H1 (cell line): ENCODE data around the gene PITPNC1. TPM values are rescaled to one million over a fixed set of nuclear protein-coding genes. Genes with fewer than 3 reads are reported as not detected.

Experiments
- CTCF ChIA-PET: fragments of 300-600 bp; sonication (Branson Sonifier 250); formaldehyde crosslinking; loops from one replicate; lab custom pipeline; 2021; ENCODE audit not compliant: partially characterized antibody; lab: Charles Lee
- POLR2A ChIA-PET: fragments of 300-600 bp; sonication (Branson Sonifier 250); formaldehyde crosslinking; loops from one replicate; lab custom pipeline; 2021; ENCODE audit warnings: inconsistent platforms; ENCODE audit not compliant: partially characterized antibody; lab: Charles Lee
- DNase-seq, 2 experiments: peaks; one replicate each; pipeline versions ENCODE4 v3.0.0 to v3.0.0-alpha.2; 2010 to 2022; ENCODE audit warnings: low spot score in 2 of 2, low read depth in 1 of 2, mixed read lengths in 1 of 2
- FAIRE-seq: peaks from 2 replicates; lab custom pipeline; 2011; peaks lifted over from hg19 to GRCh38; lab: Jason Lieb, UNC
- H2AFZ ChIP-seq: 2 replicates; pipeline ENCODE4 v1.8.1; 2012; ENCODE audit warnings: low read length, inconsistent platforms
- H2AK5ac ChIP-seq: 2 replicates; pipeline ENCODE4 v1.6.1; 2013; ENCODE audit warnings: low read depth, low read length
- H2BK120ac ChIP-seq: replicated peaks from 2 replicates; pipeline ENCODE3; 2013; ENCODE audit warnings: low read depth, low read length, inconsistent platforms
- H2BK12ac ChIP-seq: 2 replicates; pipeline ENCODE4 v1.6.1; 2013; ENCODE audit warnings: low read depth, low read length
- H2BK15ac ChIP-seq: 2 replicates; pipeline ENCODE4 v1.6.1; 2013; ENCODE audit warnings: low read length
- H2BK20ac ChIP-seq: 2 replicates; pipeline ENCODE4 v1.6.1; 2013; ENCODE audit warnings: low read length
- H2BK5ac ChIP-seq: 2 replicates; pipeline ENCODE4 v1.6.1; 2013; ENCODE audit warnings: low read depth, low read length
- H3K14ac ChIP-seq: 2 replicates; pipeline ENCODE4 v1.6.1; 2013; ENCODE audit warnings: inconsistent platforms; ENCODE audit not compliant: insufficient read length
- H3K18ac ChIP-seq: 2 replicates; pipeline ENCODE4 v1.6.1; 2013; ENCODE audit warnings: low read length; ENCODE audit errors: extremely low read depth
- H3K23ac ChIP-seq: 2 replicates; pipeline ENCODE4 v1.6.1; 2013; ENCODE audit warnings: inconsistent platforms; ENCODE audit not compliant: insufficient read length
- H3K23me2 ChIP-seq: 2 replicates; pipeline ENCODE4 v1.6.1; 2013; ENCODE audit warnings: low read depth, low read length
- H3K27ac ChIP-seq: 2 replicates; pipeline ENCODE4 v1.6.1; 2011; ENCODE audit warnings: low read depth, low read length, inconsistent platforms
- H3K27me3 ChIP-seq, 4 experiments: replicated peaks in 1 of 4; 1 replicate in 1 of 4; 2 replicates in 3 of 4; pipeline versions ENCODE4 v1.6.1 to v1.8.1; 2011 to 2013; ENCODE audit warnings: low read length in 3 of 4, mild to moderate bottlenecking in 3 of 4, inconsistent platforms in 2 of 4, mixed read lengths in 2 of 4, moderate library complexity in 1 of 4; ENCODE audit not compliant: control insufficient read depth in 3 of 4, insufficient read depth in 3 of 4; ENCODE audit errors: extremely low read depth in 1 of 4
- H3K36me3 ChIP-seq, 4 experiments: 2 replicates each; pipeline versions ENCODE4 v1.6.1 to v1.8.1; 2011 to 2013; ENCODE audit warnings: mild to moderate bottlenecking in 4 of 4, low read length in 3 of 4, moderate library complexity in 2 of 4, control low read depth in 1 of 4, inconsistent platforms in 1 of 4; ENCODE audit not compliant: insufficient read depth in 4 of 4, control insufficient read depth in 2 of 4
- H3K4ac ChIP-seq: replicated peaks from 2 replicates; pipeline ENCODE3; 2013; ENCODE audit warnings: low read length, low read depth, mixed read lengths, inconsistent platforms; ENCODE audit not compliant: insufficient read length
- H3K4me1 ChIP-seq, 4 experiments: replicated peaks in 1 of 4; 1 replicate in 1 of 4; 2 replicates in 3 of 4; pipeline versions ENCODE4 v1.6.1 to v1.8.1; 2011 to 2013; ENCODE audit warnings: low read length in 3 of 4, inconsistent platforms in 2 of 4, mixed read lengths in 1 of 4; ENCODE audit not compliant: insufficient read depth in 4 of 4, control insufficient read depth in 3 of 4
- H3K4me2 ChIP-seq, 2 experiments: 2 replicates each; pipeline versions ENCODE4 v1.6.1 to v1.8.1; 2011 to 2013; ENCODE audit warnings: low read depth in 2 of 2, low read length in 2 of 2, control low read depth in 1 of 2, inconsistent platforms in 1 of 2, mild to moderate bottlenecking in 1 of 2; ENCODE audit not compliant: insufficient read depth in 1 of 2
- H3K4me3 ChIP-seq, 4 experiments: fragments of 200-600, 300-600 bp in 1 of 4; sonication (generic), shearing (Covaris generic), sonication (Bioruptor Twin) in 1 of 4; 2 replicates each; pipeline versions ENCODE4 v1.5.1 to v1.8.1; 2011 to 2016; ENCODE audit warnings: low read length in 4 of 4, low read depth in 3 of 4, control low read depth in 2 of 4, inconsistent platforms in 2 of 4, mild to moderate bottlenecking in 2 of 4, mixed read lengths in 1 of 4, moderate library complexity in 1 of 4; ENCODE audit not compliant: insufficient read depth in 2 of 4; ENCODE audit errors: extremely low read depth in 1 of 4
- H3K56ac ChIP-seq: replicated peaks from 2 replicates; pipeline ENCODE3; 2013; ENCODE audit warnings: low read depth, mild to moderate bottlenecking, mixed read lengths, low read length, inconsistent platforms; ENCODE audit not compliant: insufficient read length
- H3K79me1 ChIP-seq: 2 replicates; pipeline ENCODE4 v1.6.1; 2013; ENCODE audit warnings: low read depth, low read length, control low read depth
- H3K79me2 ChIP-seq, 2 experiments: 2 replicates each; pipeline versions ENCODE4 v1.6.1 to v1.8.1; 2012 to 2013; ENCODE audit warnings: low read length in 2 of 2, mild to moderate bottlenecking in 2 of 2, inconsistent platforms in 1 of 2; ENCODE audit not compliant: insufficient read depth in 2 of 2, control insufficient read depth in 1 of 2
- H3K9ac ChIP-seq, 4 experiments: replicated peaks in 1 of 4; 1 replicate in 1 of 4; 2 replicates in 3 of 4; pipeline versions ENCODE4 v1.6.1 to v1.8.1; 2011 to 2013; ENCODE audit warnings: low read depth in 3 of 4, low read length in 3 of 4, control low read depth in 2 of 4, mild to moderate bottlenecking in 2 of 4, moderate library complexity in 2 of 4, inconsistent platforms in 1 of 4; ENCODE audit errors: extremely low read depth in 1 of 4
- H3K9me3 ChIP-seq, 2 experiments: 2 replicates each; pipeline versions ENCODE4 v1.6.1 to v1.8.1; 2012 to 2013; ENCODE audit warnings: mild to moderate bottlenecking in 2 of 2, moderate library complexity in 2 of 2, control low read depth in 1 of 2, inconsistent platforms in 1 of 2, low read depth in 1 of 2, low read length in 1 of 2, mixed read lengths in 1 of 2; ENCODE audit not compliant: insufficient read depth in 2 of 2
- H4K20me1 ChIP-seq, 2 experiments: replicated peaks in 1 of 2; 2 replicates each; pipeline versions ENCODE3 to v1.8.1; 2011 to 2013; ENCODE audit warnings: inconsistent platforms in 2 of 2, low read length in 2 of 2, mild to moderate bottlenecking in 1 of 2; ENCODE audit not compliant: insufficient read depth in 2 of 2, control insufficient read depth in 1 of 2
- H4K5ac ChIP-seq: 2 replicates; pipeline ENCODE4 v1.6.1; 2013; ENCODE audit warnings: low read length, low read depth, mixed read lengths, inconsistent platforms; ENCODE audit not compliant: insufficient read length
- H4K8ac ChIP-seq: 2 replicates; pipeline ENCODE4 v1.8.0; 2013; ENCODE audit warnings: mild to moderate bottlenecking, moderate library complexity, low read length, inconsistent platforms; ENCODE audit not compliant: insufficient read depth; ENCODE audit errors: extremely low read depth
- H4K91ac ChIP-seq: replicated peaks from 2 replicates; pipeline ENCODE3; 2013; ENCODE audit warnings: low read length, mixed read lengths, inconsistent platforms; ENCODE audit not compliant: insufficient read length
- CTCF ChIP-seq, 3 experiments: IDR thresholded peaks; 1 replicate in 2 of 3; 2 replicates in 1 of 3; pipeline versions ENCODE4 v1.5.1 to v1.6.1; 2011; ENCODE audit warnings: low read length in 3 of 3, mild to moderate bottlenecking in 3 of 3, inconsistent platforms in 2 of 3, low read depth in 1 of 3, moderate library complexity in 1 of 3; ENCODE audit not compliant: insufficient read depth in 1 of 3; ENCODE audit errors: control extremely low read depth in 1 of 3
- GTF2F1 ChIP-seq: IDR thresholded peaks from 2 replicates; pipeline ENCODE4 v1.6.1; 2012; ENCODE audit warnings: low read depth, low read length, improper control_type of control experiment, borderline replicate concordance
- KDM1A ChIP-seq: fragments of 200-600, 300-600 bp; sonication (generic); IDR thresholded peaks from 2 replicates; pipeline ENCODE4 v1.7.1; 2016; ENCODE audit warnings: mild to moderate bottlenecking, low read length, borderline replicate concordance
- NANOG ChIP-seq: IDR thresholded peaks from 2 replicates; pipeline ENCODE4 v1.6.1; 2011; ENCODE audit warnings: low read length, low read depth, mild to moderate bottlenecking, inconsistent platforms; ENCODE audit not compliant: insufficient read depth, poor library complexity, severe bottlenecking
- NRF1 ChIP-seq: IDR thresholded peaks from 2 replicates; pipeline ENCODE4 v1.6.1; 2011; ENCODE audit warnings: mild to moderate bottlenecking, low read depth, low read length, improper control_type of control experiment
- PHF8 ChIP-seq: fragments of 200-600 bp; sonication (generic); conservative IDR thresholded peaks from 2 replicates; pipeline ENCODE4 v1.7.1; 2012; ENCODE audit warnings: low read depth, mild to moderate bottlenecking, inconsistent platforms, low read length, moderate library complexity
- RXRA ChIP-seq: IDR thresholded peaks from 2 replicates; pipeline ENCODE4 v1.6.1; 2011; ENCODE audit warnings: low read depth, mild to moderate bottlenecking, low read length, moderate library complexity; ENCODE audit not compliant: insufficient read depth
- SP2 ChIP-seq: IDR thresholded peaks from 2 replicates; pipeline ENCODE4 v1.6.1; 2012; ENCODE audit warnings: mild to moderate bottlenecking, low read length, inconsistent platforms
- TAF7 ChIP-seq: optimal IDR thresholded peaks from 2 replicates; pipeline ENCODE3; 2011; ENCODE audit warnings: low read depth, mild to moderate bottlenecking, inconsistent platforms, low read length, moderate library complexity, borderline replicate concordance
- WGBS, 2 experiments: shearing (Covaris generic) in 1 of 2; methylation state at CpG; one replicate each; pipeline versions ENCODE4 v1.1.6 to v1.1.7; 2013 to 2015; ENCODE audit warnings: low lambda C conversion rate in 2 of 2, mixed read lengths in 2 of 2, inconsistent platforms in 1 of 2, low coverage in 1 of 2, missing lambda C conversion rate in 1 of 2; ENCODE audit not compliant: insufficient replicate concordance in 2 of 2, insufficient coverage in 1 of 2, insufficient read length in 1 of 2; ENCODE audit errors: extremely low coverage in 1 of 2, missing lambda C conversion rate in 1 of 2; 5-methylcytosine and 5-hydroxymethylcytosine counted together
- polyA plus RNA-seq, 7 experiments: library from polyadenylated mRNA; depleted of rRNA in 3 of 7; stranded (reverse) in 5 of 7; unstranded in 2 of 7; fragments of >200 nt in 5 of 7; fragments of 200-250 nt in 2 of 7; gene quantifications; 1 replicate in 5 of 7; 2 replicates in 1 of 7; 4 replicates in 1 of 7; pipeline versions ENCODE4 v1.2.1 to v1.2.3, GENCODE V29; 2011 to 2013; ENCODE audit warnings: missing spikeins in 2 of 7, mixed read lengths in 2 of 7
- total RNA-seq: library from RNA; stranded (reverse); fragmentation: NEBNext Ultra II Directional; extraction: Animal tissue kit (Norgen Biotek cat#: 25700); gene quantifications from 2 replicates; pipeline ENCODE4 v1.2.1, GENCODE V29; 2021

PITPNC1 gene
- total and polyA plus RNA-seq, 2 of the 8 experiments (the other 6 are each of a cell fraction or from before 2014, with no cell fraction given) = 17.6 to 54.7 TPM

- Histone ChIP-seq H3K4me2 (no peak overlapping the region), H4K5ac (no peak overlapping the region), H3K56ac (no peak overlapping the region), H2BK120ac (no peak overlapping the region), H4K8ac (no peak overlapping the region), H2BK20ac (no peak overlapping the region), H2BK15ac (no peak overlapping the region), H3K18ac (no peak overlapping the region), H3K23me2 (no peaks in the 10 kb centered on the region), H3K4me3 (no peak overlapping the region), H3K9me3 (no peaks in the 10 kb centered on the region), H3K9ac (no peak overlapping the region), H2AK5ac (no peak overlapping the region), H2AFZ (no peak overlapping the region), H3K4me1 (peaks cover 0 to 4% (median 0%) of the 10 kb centered on the region in 4 experiments; a peak in 1 of 7 replicates), H2BK5ac (no peak overlapping the region), H3K27ac (no peak overlapping the region), H4K20me1 (no peaks in the 10 kb centered on the region), H3K14ac (no peak overlapping the region), H3K36me3 (no peaks in the 10 kb centered on the region), H4K91ac (no peak overlapping the region), H2BK12ac (no peak overlapping the region), H3K79me2 (peaks cover 0 to 43% of the 10 kb centered on the region in 2 experiments; a peak in 2 of 4 replicates), H3K27me3 (no peaks in the 10 kb centered on the region), H3K4ac (no peak overlapping the region), H3K23ac (no peak overlapping the region), H3K79me1 (peaks cover 6% of the 10 kb centered on the region; the same call in 1 of the 2 replicates)
- ChIA-PET POLR2A (interaction anchor here (1.5 kb wide), 1 partner anchor 38 kb away, joined by 3 read pairs; no protein-coding TSS in a partner anchor), CTCF (interaction anchor here (1.1 to 1.7 kb wide), 3 partner anchors 52 to 61 kb away, joined by 3 to 6 read pairs (median 3); no protein-coding TSS in a partner anchor)
- DNase-seq (no peak), FAIRE-seq (no peak)
- 93% methylated on average over 4 of the region's 4 CpGs; no CpG with 5 or more reads in 1 of the 2 experiments for WGBS, 2 experiments
- TF ChIP-seq RXRA (no peak), PHF8 (no peak), TAF7 (no peak), NRF1 (no peak), NANOG (no peak), KDM1A (no peak), SP2 (no peak), GTF2F1 (no peak), CTCF (IDR thresholded peaks at IDR 0.05; ENCODE audit: control extremely low read depth in 1 of 3, insufficient read depth in 1 of 3, low read depth in 1 of 3, low read length in 3 of 3) (no peak)
Observed at GRCh38 chr17:67422897-67423296, 45.8 kb downstream of the PITPNC1 start.
